H4 (cell line): ENCODE measurements around the gene TAF13. TPM values are rescaled to one million over a fixed set of nuclear protein-coding genes. Genes with fewer than 3 reads are reported as not detected.
"Not testable (repeated sequence)": the region's sequence is repeated elsewhere in the genome, so short reads cannot be mapped to it uniquely, and the experiment has no call there.

ENCODE experiments used
- DNase-seq: peaks from one replicate; pipeline ENCODE4 v3.0.0-alpha.2; 2015; ENCODE audit warnings: low spot score
- total RNA-seq: library from RNA; depleted of rRNA; stranded (reverse); fragments of >200 nt; shearing (Covaris generic); gene quantifications from 2 replicates; pipeline ENCODE4 v1.2.3, GENCODE V29; 2014; rRNA removed

TAF13 gene
- total RNA-seq, 1 experiment from 2014 or later, result 49.6 TPM

GRCh38 chr1:109047339-109047738, 28.5 kb downstream of the TAF13 start:
- no peak for DNase-seq

- no peak for DNase-seq
These were observed 29.1 kb downstream of the TAF13 start for GRCh38 chr1:109046671-109047070.

GRCh38 chr1:109045595-109045994, 30.2 kb downstream of the TAF13 start:
- DNase-seq, result no peak

- DNase-seq, result peak; percentile 93
These were observed 34.0 kb downstream of the TAF13 start, which contains the start of gene WDR47 for GRCh38 chr1:109041621-109042468. Gene WDR47, minus strand, starts transcription at chr1:109042102. Its CDS starts 18,590 bp downstream, at chr1:109023512.

- no peak for DNase-seq
These were observed 34.7 kb downstream of the TAF13 start for GRCh38 chr1:109040989-109041620.

GRCh38 chr1:109040627-109040988, 35.2 kb downstream of the TAF13 start:
- no peak for DNase-seq

GRCh38 chr1:109034382-109034781, 41.4 kb downstream of the TAF13 start:
- DNase-seq, result no peak

GRCh38 chr1:109029493-109029892, 46.3 kb downstream of the TAF13 start:
- not testable (repeated sequence) for DNase-seq

GRCh38 chr1:109027841-109028240, 48.0 kb downstream of the TAF13 start:
- no peak for DNase-seq

- DNase-seq, result peak; percentile 18
These were observed 50.1 kb downstream of the TAF13 start for GRCh38 chr1:109025694-109026093.

GRCh38 chr1:109024646-109025045, 51.2 kb downstream of the TAF13 start:
- peak; percentile 14 for DNase-seq

- no peak for DNase-seq
These were observed 55.0 kb downstream of the TAF13 start for GRCh38 chr1:109020693-109021257.

GRCh38 chr1:109017719-109018118, 58.1 kb downstream of the TAF13 start:
- DNase-seq, result not testable (repeated sequence)

GRCh38 chr1:109017134-109017533, 58.7 kb downstream of the TAF13 start:
- no peak for DNase-seq

Other genes starting within 250 kb of the TAF13 start
- gene AKNAD1, start 218.9 kb downstream of the TAF13 start, total RNA-seq, result 0.95 TPM in 1 of 2 replicates, not detected in the other
- 38.2 and 38.5 TPM in 2 replicates for gene GPSM2, start 199.0 kb downstream of the TAF13 start, total RNA-seq
- gene CLCC1, start 112.5 kb downstream of the TAF13 start, total RNA-seq, result 25.4 and 29.5 TPM in 2 replicates
- 4.7 and 6.1 TPM in 2 replicates for gene WDR47, start 33.9 kb downstream of the TAF13 start, total RNA-seq
- 22.3 and 27.2 TPM in 2 replicates for gene TMEM167B, start 14.8 kb upstream of the TAF13 start, total RNA-seq
- 1.1 TPM in 2 replicates for gene ELAPOR1, start 38.1 kb upstream of the TAF13 start, total RNA-seq
- 227 and 230 TPM in 2 replicates for gene SARS1, start 137.9 kb upstream of the TAF13 start, total RNA-seq
- 1.7 and 1.9 TPM in 2 replicates for gene CELSR2, start 173.5 kb upstream of the TAF13 start, total RNA-seq
- gene PSRC1, start 207.1 kb upstream of the TAF13 start, total RNA-seq, result 24.5 and 39.4 TPM in 2 replicates
- gene MYBPHL, start 231.0 kb upstream of the TAF13 start, total RNA-seq, result not detected in 2 replicates